ENCODE data around the gene GADD45G.

GADD45G gene

DNA sequence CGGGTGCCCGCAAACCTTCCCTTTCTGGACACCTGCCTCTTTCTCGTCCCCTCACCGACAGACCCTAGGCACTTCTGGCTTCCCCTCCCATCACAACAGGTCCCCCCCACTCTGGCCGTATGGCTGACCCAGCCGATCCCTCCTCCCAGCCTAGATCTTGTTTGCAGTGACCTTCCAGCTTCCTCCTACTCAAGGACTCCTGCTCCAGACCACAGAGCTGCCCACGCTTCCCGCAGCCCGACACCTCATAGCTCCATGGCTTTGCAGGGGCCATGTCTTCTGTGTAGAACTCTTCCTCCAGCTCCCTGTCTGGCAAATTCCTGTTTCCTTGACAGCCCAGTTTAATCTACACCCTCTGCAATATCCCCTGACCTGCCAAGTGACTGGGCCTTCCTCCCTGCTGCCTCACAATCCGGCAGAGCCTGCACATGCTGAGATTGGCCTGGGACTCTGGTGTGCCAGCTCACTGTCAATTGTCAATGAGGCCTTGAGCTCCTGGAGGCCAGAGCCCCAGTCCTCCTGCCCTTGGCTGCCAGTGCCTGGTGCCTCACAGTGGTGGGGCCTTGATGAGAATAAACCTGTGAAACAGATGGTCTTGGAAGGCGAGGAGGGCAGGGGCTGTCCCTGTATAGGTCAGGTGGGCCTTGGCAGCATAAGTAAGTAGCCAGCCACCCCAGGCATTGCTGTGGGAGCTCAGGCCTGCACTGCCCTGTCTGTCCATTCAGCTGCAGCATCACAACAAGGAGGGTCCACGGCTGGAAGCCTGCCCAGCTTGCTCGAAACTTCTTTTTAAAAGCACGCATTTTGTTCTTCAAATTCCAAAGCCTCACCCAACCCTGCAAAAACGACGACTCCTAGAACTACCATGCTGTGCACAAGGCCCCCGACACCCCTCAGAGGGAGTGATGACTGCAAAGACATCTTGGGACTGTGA lies 50.5 kb downstream of the GADD45G start:
- no peak for DNase-seq

All from activated CD4-positive, alpha-beta T cell treated with anti-CD3 and anti-CD28 coated beads, Interleukin-2, amount 50 U/mL, for 16 hours (primary cell).